B cell (primary cell): ENCODE results near the gene FBXL13. TPM values are rescaled to one million over a fixed set of nuclear protein-coding genes. Genes with fewer than 3 reads are reported as not detected.

Experiments
- ATAC-seq: fragments of 200-7000 bp; cut with Tn5 transposase; one replicate; pipeline ENCODE4 v1.10.0; 2021; ENCODE audit warnings: low read depth, mild to moderate bottlenecking, moderate number of reproducible peaks, moderate library complexity
- CTCF ChIA-PET: fragments of 350-600 bp; sonication (Branson Sonifier 250); formaldehyde crosslinking; loops from one replicate; lab custom pipeline; 2021; ENCODE audit warnings: antibody characterized with exemption, inconsistent platforms; lab: Charles Lee
- POLR2A ChIA-PET: fragments of 350-600 bp; sonication (Branson Sonifier 250); formaldehyde crosslinking; loops from one replicate; lab custom pipeline; 2021; ENCODE audit warnings: antibody characterized with exemption; lab: Charles Lee
- DNase-seq: peaks from one replicate; pipeline ENCODE4 v3.0.0; 2013
- H2AFZ ChIP-seq: 2 replicates; pipeline ENCODE4 v1.6.1; 2012; ENCODE audit warnings: mild to moderate bottlenecking, low read depth, low read length; ENCODE audit not compliant: insufficient read depth, poor library complexity, severe bottlenecking
- H3K27ac ChIP-seq, 2 donors: 1 replicate in 1 of 2; 2 replicates in 1 of 2; pipeline ENCODE4 v1.5.1; 2012 to 2013; ENCODE audit warnings: low read length in 2 of 2, mild to moderate bottlenecking in 2 of 2, moderate library complexity in 1 of 2
- H3K27me3 ChIP-seq, 4 experiments: fragments of 200-600 bp in 1 of 4; sonication (generic) in 1 of 4; replicated peaks in 1 of 4; 1 replicate in 2 of 4; 2 replicates in 2 of 4; pipeline versions ENCODE4 v1.6.1 to v1.7.0; 2013 to 2016; ENCODE audit warnings: low read length in 3 of 4, mild to moderate bottlenecking in 2 of 4, mixed read lengths in 1 of 4, moderate library complexity in 1 of 4; ENCODE audit not compliant: insufficient read depth in 4 of 4, control insufficient read depth in 3 of 4; ENCODE audit errors: control extremely low read depth in 1 of 4
- H3K36me3 ChIP-seq, 2 experiments: replicated peaks in 1 of 2; 1 replicate in 1 of 2; 2 replicates in 1 of 2; pipeline versions ENCODE4 v1.6.1 to v1.7.1; 2013; ENCODE audit warnings: low read length in 1 of 2; ENCODE audit not compliant: insufficient read depth in 2 of 2, control insufficient read depth in 1 of 2; ENCODE audit errors: control extremely low read depth in 1 of 2, extremely low read depth in 1 of 2
- H3K4me1 ChIP-seq, 2 donors: fragments of 200-600 bp in 1 of 2; sonication (generic) in 1 of 2; 1 replicate in 1 of 2; 2 replicates in 1 of 2; pipeline versions ENCODE4 v1.5.1 to v1.6.1; 2013 to 2017; ENCODE audit warnings: low read length in 2 of 2; ENCODE audit not compliant: control insufficient read depth in 2 of 2, insufficient read depth in 2 of 2
- H3K4me2 ChIP-seq: replicated peaks from 2 replicates; pipeline ENCODE3; 2012; ENCODE audit warnings: mild to moderate bottlenecking, low read depth, low read length; ENCODE audit not compliant: poor library complexity, severe bottlenecking
- H3K4me3 ChIP-seq, 5 experiments: fragments of 200-600 bp in 1 of 5; sonication (generic) in 1 of 5; 1 replicate in 3 of 5; 2 replicates in 2 of 5; pipeline versions ENCODE4 v1.5.1 to v1.7.0; 2011 to 2016; ENCODE audit warnings: low read length in 4 of 5, mild to moderate bottlenecking in 4 of 5, low read depth in 2 of 5, control low read depth in 1 of 5, moderate library complexity in 1 of 5; ENCODE audit not compliant: insufficient read depth in 1 of 5; ENCODE audit errors: control extremely low read depth in 1 of 5, extremely low read depth in 1 of 5
- H3K79me2 ChIP-seq: fragments of 200-600 bp; sonication (generic); one replicate; pipeline ENCODE4 v1.6.0; 2016; ENCODE audit warnings: low read length; ENCODE audit not compliant: control insufficient read depth, insufficient read depth
- H3K9ac ChIP-seq: fragments of 200-600 bp; sonication (generic); 2 replicates; pipeline ENCODE4 v1.6.1; 2017; ENCODE audit warnings: mild to moderate bottlenecking, low read length, moderate library complexity
- H3K9me3 ChIP-seq, 3 donors: one replicate each; pipeline versions ENCODE4 v1.6.1 to v1.7.1; 2013; ENCODE audit warnings: low read length in 2 of 3; ENCODE audit not compliant: control insufficient read depth in 2 of 3, insufficient read depth in 1 of 3; ENCODE audit errors: control extremely low read depth in 1 of 3
- H4K20me1 ChIP-seq: 2 replicates; pipeline ENCODE4 v1.6.0; 2012; ENCODE audit warnings: mild to moderate bottlenecking, low read length; ENCODE audit not compliant: insufficient read depth, control insufficient read depth, poor library complexity, severe bottlenecking
- H3K27ac Mint-ChIP-seq: one replicate; pipeline ENCODE4 v1.8.0; 2021; ENCODE audit warnings: mixed read lengths
- H3K27me3 Mint-ChIP-seq: one replicate; pipeline ENCODE4 v1.8.0; 2021; ENCODE audit warnings: mixed read lengths
- H3K4me1 Mint-ChIP-seq: one replicate; pipeline ENCODE4 v1.8.0; 2021; ENCODE audit warnings: mixed read lengths
- H3K4me3 Mint-ChIP-seq: one replicate; pipeline ENCODE4 v1.8.0; 2021; ENCODE audit warnings: mixed read lengths
- H3K9me3 Mint-ChIP-seq: one replicate; pipeline ENCODE4 v1.8.0; 2022; ENCODE audit warnings: mixed read lengths; ENCODE audit not compliant: insufficient read depth
- CTCF ChIP-seq: fragments of 200-600 bp; IDR thresholded peaks from one replicate; pipeline ENCODE4 v1.8.0; 2022; ENCODE audit warnings: antibody characterized with exemption, mild to moderate bottlenecking
- EZH2 ChIP-seq: IDR thresholded peaks from 2 replicates; pipeline ENCODE4 v1.6.1; 2012; ENCODE audit warnings: borderline replicate concordance, low read depth, mild to moderate bottlenecking, moderate library complexity, low read length; ENCODE audit not compliant: insufficient read depth, poor library complexity, severe bottlenecking
- WGBS: methylation state at CpG from one replicate; pipeline ENCODE4 v1.1.5; 2013; ENCODE audit warnings: missing lambda C conversion rate; ENCODE audit not compliant: insufficient coverage; 5-methylcytosine and 5-hydroxymethylcytosine counted together
- intact Hi-C: fragments of 100-400 bp; cut with micrococcal nuclease; formaldehyde crosslinking; loops from one replicate; pipeline ENCODE4 v1.10.0; 2022
- polyA plus RNA-seq: library from polyadenylated mRNA; depleted of rRNA; stranded (reverse); fragments of >200 nt; gene quantifications from 2 replicates; pipeline ENCODE4 v1.2.3, GENCODE V29; 2012
- total RNA-seq, 2 donors: library from RNA; stranded (reverse); fragments of 120-200 nt in 1 of 2; gene quantifications; 1 replicate in 1 of 2; 2 replicates in 1 of 2; pipeline versions ENCODE4 v1.2.3 to v1.2.4, GENCODE V29; 2013 to 2022

FBXL13 gene
- total and polyA plus RNA-seq, 2 donors (not counting 1 experiment from before 2014, with no cell fraction given) = 0.22 to 4.0 TPM

GRCh38 chr7:103031781-103032180 is 42.8 kb downstream of the FBXL13 start:
- Mint-ChIP-seq H3K9me3 (no peaks in the 10 kb centered on the region), H3K4me1 (no peaks in the 10 kb centered on the region), H3K27ac (no peak overlapping the region), H3K27me3 (no peaks in the 10 kb centered on the region), H3K4me3 (no peak overlapping the region)
- no peaks in the 10 kb centered on the region for H4K20me1 ChIP-seq
- H3K79me2 ChIP-seq = no peaks in the 10 kb centered on the region
- H2AFZ ChIP-seq = no peak overlapping the region
- no peaks in the 10 kb centered on the region for H3K4me1 ChIP-seq
- ATAC-seq = no peak
- no peak for DNase-seq
- no peak overlapping the region for H3K27ac ChIP-seq
- no peak overlapping the region for H3K4me2 ChIP-seq
- no peak overlapping the region for H3K9ac ChIP-seq
- CTCF ChIA-PET = no interaction called here
- no CpG with 5 or more reads among the region's 1 CpG for WGBS
- H3K27me3 ChIP-seq = no peaks in the 10 kb centered on the region
- no peak overlapping the region for H3K4me3 ChIP-seq
- H3K36me3 ChIP-seq = no peaks in the 10 kb centered on the region
- TF ChIP-seq EZH2 (no peak), CTCF (no peak)
- POLR2A ChIA-PET = no interaction called here
- H3K9me3 ChIP-seq = no peaks in the 10 kb centered on the region
- intact Hi-C loops = no loop called here

- Histone ChIP-seq H3K4me3 (no peak overlapping the region), H3K27me3 (no peaks in the 10 kb centered on the region), H3K9ac (no peak overlapping the region), H3K27ac (no peak overlapping the region), H3K4me1 (no peaks in the 10 kb centered on the region), H3K79me2 (no peaks in the 10 kb centered on the region), H3K9me3 (no peaks in the 10 kb centered on the region), H3K4me2 (no peak overlapping the region), H3K36me3 (no peaks in the 10 kb centered on the region), H4K20me1 (no peaks in the 10 kb centered on the region), H2AFZ (no peak overlapping the region)
- ChIA-PET POLR2A (no interaction called here), CTCF (no interaction called here)
- H3K27me3 Mint-ChIP-seq = no peaks in the 10 kb centered on the region
- no peak overlapping the region for H3K27ac Mint-ChIP-seq
- H3K4me3 Mint-ChIP-seq = no peak overlapping the region
- ATAC-seq (no peak), DNase-seq (no peak)
- intact Hi-C loops = no loop called here
- TF ChIP-seq EZH2 = no peak
- no peak for TF ChIP-seq CTCF
- no peaks in the 10 kb centered on the region for H3K4me1 Mint-ChIP-seq
- no CpG with 5 or more reads among the region's 1 CpG for WGBS
- no peaks in the 10 kb centered on the region for H3K9me3 Mint-ChIP-seq
Measured at GRCh38 chr7:103031024-103031423, 43.6 kb downstream of the FBXL13 start.
